Fibroblast of skin of scalp (primary cell): ENCODE data around the gene NT5DC3.

Experiments used
- DNase-seq: peaks from one replicate; pipeline ENCODE4 v3.0.0-alpha.2; 2013

NT5DC3 gene

GRCh38 chr12:103780093-103780440 is 61.0 kb downstream of the NT5DC3 start:
- no peak for DNase-seq

- no peak for DNase-seq
Measured at GRCh38 chr12:103779410-103780092, 61.5 kb downstream of the NT5DC3 start.

- no peak for DNase-seq
Measured at GRCh38 chr12:103778781-103779180, 62.3 kb downstream of the NT5DC3 start.

- no peak for DNase-seq
Measured at GRCh38 chr12:103774977-103775560, 66.0 kb downstream of the NT5DC3 start.

- DNase-seq, result no peak
Measured at GRCh38 chr12:103773109-103773910, 67.7 kb downstream of the NT5DC3 start.

GRCh38 chr12:103772367-103773108 is 68.5 kb downstream of the NT5DC3 start:
- DNase-seq, result no peak

- DNase-seq, result peak; percentile 46
Measured at GRCh38 chr12:103771466-103771865, 69.6 kb downstream of the NT5DC3 start.

GRCh38 chr12:103769240-103769945 is 71.6 kb downstream of the NT5DC3 start:
- DNase-seq, result no peak

- no peak for DNase-seq
Measured at GRCh38 chr12:103768467-103769123, 72.4 kb downstream of the NT5DC3 start.

- DNase-seq, result no peak
Measured at GRCh38 chr12:103766028-103766427, 75.0 kb downstream of the NT5DC3 start.

GRCh38 chr12:103765322-103765721 is 75.7 kb downstream of the NT5DC3 start:
- no peak for DNase-seq

GRCh38 chr12:103762473-103762872 is 78.6 kb downstream of the NT5DC3 start:
- no peak for DNase-seq

GRCh38 chr12:103758310-103759089 is 82.5 kb downstream of the NT5DC3 start:
- DNase-seq, result no peak

GRCh38 chr12:103757248-103757647 is 83.8 kb downstream of the NT5DC3 start:
- DNase-seq, result no peak

- DNase-seq, result no peak
Measured at GRCh38 chr12:103756443-103756842, 84.6 kb downstream of the NT5DC3 start.

- DNase-seq, result no peak
Measured at GRCh38 chr12:103755425-103755824, 85.6 kb downstream of the NT5DC3 start.

- DNase-seq, result peak; percentile 22
Measured at GRCh38 chr12:103751600-103751999, 89.4 kb downstream of the NT5DC3 start.

- no peak for DNase-seq
Measured at GRCh38 chr12:103751171-103751570, 89.9 kb downstream of the NT5DC3 start.

- no peak for DNase-seq
Measured at GRCh38 chr12:103748875-103749274, 92.2 kb downstream of the NT5DC3 start.

GRCh38 chr12:103748002-103748401 is 93.0 kb downstream of the NT5DC3 start:
- no peak for DNase-seq

- DNase-seq, result no peak
Measured at GRCh38 chr12:103745962-103746361, 95.1 kb downstream of the NT5DC3 start.
